Renal pelvis (tissue), 3 donors: ENCODE measurements around the gene GJC1. TPM values are rescaled to one million over a fixed set of nuclear protein-coding genes. Genes with fewer than 3 reads are reported as not detected.

Experiments
- polyA plus RNA-seq, 3 donors: library from polyadenylated mRNA; unstranded; fragments of 120-200 nt; gene quantifications; one replicate each; pipeline ENCODE4 v1.2.1, GENCODE V29; 2013; ENCODE audit not compliant: insufficient read length in 3 of 3

Gene GJC1
- polyA plus RNA-seq, 3 donors: 24.1 to 26.2 (median 24.3) TPM

Other genes with a start within 250 kb of the GJC1 start
- 1 to 10 TPM; 1.7 to 3.5 (median 3.3) TPM for gene MEIOC, start 173.8 kb downstream of the GJC1 start, polyA plus RNA-seq
- 10 to 100 TPM; 33.7 to 34.4 (median 34.2) TPM for gene CCDC43, start 140.5 kb downstream of the GJC1 start, polyA plus RNA-seq
- 10 to 100 TPM; 12.0 to 21.5 (median 18.5) TPM for gene DBF4B, start 121.6 kb downstream of the GJC1 start, polyA plus RNA-seq
- gene ADAM11, start 71.3 kb downstream of the GJC1 start, polyA plus RNA-seq: 1 to 10 TPM; 2.7 to 3.7 (median 3.4) TPM
- gene HIGD1B, start 17.6 kb upstream of the GJC1 start, polyA plus RNA-seq: 1 to 10 TPM in 2 of 3 donors, under 1 TPM in 1; 0.91 to 1.9 (median 1.2) TPM
- 100 to 1,000 TPM; 101 to 113 (median 104) TPM for gene EFTUD2, start 69.2 kb upstream of the GJC1 start, polyA plus RNA-seq
- gene GFAP, start 85.2 kb upstream of the GJC1 start, polyA plus RNA-seq: 1 to 10 TPM; 1.1 to 3.4 (median 1.8) TPM
- 10 to 100 TPM; 12.1 to 21.2 (median 15.8) TPM for gene KIF18B, start 117.5 kb upstream of the GJC1 start, polyA plus RNA-seq
- 1 to 10 TPM; 2.7 to 4.4 (median 3.2) TPM for gene C1QL1, start 138.0 kb upstream of the GJC1 start, polyA plus RNA-seq
- gene DCAKD, start 221.3 kb upstream of the GJC1 start, polyA plus RNA-seq: 10 to 100 TPM; 56.8 to 57.9 (median 57.9) TPM
- 10 to 100 TPM; 71.8 to 85.3 (median 83.9) TPM for gene NMT1, start 231.0 kb upstream of the GJC1 start, polyA plus RNA-seq